CD14-positive monocyte (primary cell): ENCODE measurements around the gene AGXT. TPM values are rescaled to one million over a fixed set of nuclear protein-coding genes. Genes with fewer than 3 reads are reported as not detected.

Experiments used
- DNase-seq, 3 donors: peaks; one replicate each; pipeline ENCODE4 v3.0.0-alpha.2; 2011 to 2022
- H2AFZ ChIP-seq: 2 replicates; pipeline ENCODE4 v1.6.0; 2012; ENCODE audit warnings: mild to moderate bottlenecking, low read depth, low read length, inconsistent platforms; ENCODE audit not compliant: insufficient read depth, poor library complexity, severe bottlenecking
- H3K27ac ChIP-seq, 2 donors: 1 replicate in 1 of 2; 2 replicates in 1 of 2; pipeline ENCODE4 v1.5.1; 2012 to 2013; ENCODE audit warnings: low read length in 2 of 2, control low read depth in 1 of 2, inconsistent platforms in 1 of 2, low read depth in 1 of 2, mild to moderate bottlenecking in 1 of 2
- H3K27me3 ChIP-seq, 2 donors: one replicate each; pipeline versions ENCODE4 v1.6.0 to v1.6.1; 2011 to 2013; ENCODE audit warnings: low read length in 2 of 2; ENCODE audit not compliant: control insufficient read depth in 2 of 2, insufficient read depth in 2 of 2
- H3K36me3 ChIP-seq, 2 donors: replicated peaks in 1 of 2; 1 replicate in 1 of 2; 2 replicates in 1 of 2; pipeline versions ENCODE4 v1.5.1 to v1.6.1; 2012 to 2013; ENCODE audit warnings: low read length in 2 of 2, control low read depth in 1 of 2, inconsistent platforms in 1 of 2, mild to moderate bottlenecking in 1 of 2; ENCODE audit not compliant: insufficient read depth in 2 of 2, control insufficient read depth in 1 of 2
- H3K4me1 ChIP-seq, 2 donors: 1 replicate in 1 of 2; 2 replicates in 1 of 2; pipeline versions ENCODE4 v1.5.1 to v1.6.1; 2012 to 2013; ENCODE audit warnings: low read length in 2 of 2, control low read depth in 1 of 2, inconsistent platforms in 1 of 2, mild to moderate bottlenecking in 1 of 2, moderate library complexity in 1 of 2; ENCODE audit not compliant: insufficient read depth in 2 of 2, control insufficient read depth in 1 of 2
- H3K4me2 ChIP-seq: replicated peaks from 2 replicates; pipeline ENCODE3; 2012; ENCODE audit warnings: low read length, moderate library complexity, mild to moderate bottlenecking; ENCODE audit not compliant: poor library complexity, severe bottlenecking; ENCODE audit errors: extremely low read depth
- H3K4me3 ChIP-seq, 3 experiments: fragments of 200-600 bp in 1 of 3; sonication (generic) in 1 of 3; replicated peaks in 1 of 3; 1 replicate in 2 of 3; 2 replicates in 1 of 3; pipeline ENCODE4 v1.5.1; 2011 to 2013; ENCODE audit warnings: low read length in 3 of 3, mild to moderate bottlenecking in 3 of 3, control low read depth in 2 of 3, low read depth in 2 of 3, inconsistent platforms in 1 of 3, moderate library complexity in 1 of 3
- H3K79me2 ChIP-seq: 2 replicates; pipeline ENCODE4 v1.6.0; 2012; ENCODE audit warnings: mild to moderate bottlenecking, control low read depth, inconsistent platforms, low read length, moderate library complexity; ENCODE audit not compliant: insufficient read depth
- H3K9ac ChIP-seq: 2 replicates; pipeline ENCODE4 v1.6.0; 2017; ENCODE audit warnings: low read length, mild to moderate bottlenecking; ENCODE audit not compliant: insufficient read depth, poor library complexity, severe bottlenecking
- H3K9me3 ChIP-seq, 2 donors: replicated peaks in 1 of 2; 1 replicate in 1 of 2; 2 replicates in 1 of 2; pipeline versions ENCODE4 v1.5.1 to v1.6.1; 2012 to 2013; ENCODE audit warnings: low read length in 2 of 2, control low read depth in 1 of 2; ENCODE audit not compliant: control insufficient read depth in 1 of 2, insufficient read depth in 1 of 2
- H4K20me1 ChIP-seq: 2 replicates; pipeline ENCODE4 v1.6.0; 2012; ENCODE audit warnings: mild to moderate bottlenecking, low read length, control low read depth, moderate library complexity; ENCODE audit not compliant: insufficient read depth
- H3K27ac Mint-ChIP-seq, 7 donors: one replicate each; pipeline ENCODE4 v1.8.0; 2020; ENCODE audit warnings: mild to moderate bottlenecking in 7 of 7, mixed read lengths in 7 of 7, moderate library complexity in 6 of 7, inconsistent platforms in 2 of 7
- H3K27me3 Mint-ChIP-seq, 3 donors: one replicate each; pipeline ENCODE4 v1.8.0; 2021 to 2022; ENCODE audit warnings: low read depth in 3 of 3, mild to moderate bottlenecking in 3 of 3, mixed read lengths in 3 of 3, moderate library complexity in 3 of 3, inconsistent platforms in 1 of 3
- H3K36me3 Mint-ChIP-seq, 2 donors: one replicate each; pipeline ENCODE4 v1.8.0; 2020; ENCODE audit warnings: mixed read lengths in 2 of 2, inconsistent platforms in 1 of 2, mild to moderate bottlenecking in 1 of 2
- H3K4me1 Mint-ChIP-seq: one replicate; pipeline ENCODE4 v1.8.0; 2020; ENCODE audit warnings: mild to moderate bottlenecking, mixed read lengths
- H3K4me3 Mint-ChIP-seq, 2 donors: one replicate each; pipeline ENCODE4 v1.8.0; 2020; ENCODE audit warnings: mild to moderate bottlenecking in 2 of 2, mixed read lengths in 2 of 2, moderate library complexity in 1 of 2
- H3K9me3 Mint-ChIP-seq, 7 donors: one replicate each; pipeline ENCODE4 v1.8.0; 2020 to 2022; ENCODE audit warnings: mixed read lengths in 7 of 7, mild to moderate bottlenecking in 6 of 7, moderate library complexity in 6 of 7, inconsistent platforms in 2 of 7
- WGBS: methylation state at CpG from one replicate; pipeline ENCODE4 v1.1.5; 2013; ENCODE audit warnings: missing lambda C conversion rate; ENCODE audit not compliant: insufficient coverage; 5-methylcytosine and 5-hydroxymethylcytosine counted together
- intact Hi-C, 2 donors: fragments of 100-400 bp; cut with micrococcal nuclease; formaldehyde crosslinking; loops; one replicate each; pipeline versions ENCODE4 v1.15.0 to v1.15.1; 2023
- polyA plus RNA-seq, 3 donors: library from polyadenylated mRNA; depleted of rRNA in 1 of 3; unstranded in 2 of 3; stranded (reverse) in 1 of 3; fragments of 300-500 nt in 2 of 3; fragments of >200 nt in 1 of 3; fragmentation: Illumina TruSeq in 2 of 3; gene quantifications; 1 replicate in 2 of 3; 2 replicates in 1 of 3; pipeline ENCODE4 v1.2.3, GENCODE V29; 2012 to 2021
- TF ChIP-seq, protein P1 (sequence below): fragments of 200-600 bp; IDR thresholded peaks from one replicate; pipeline ENCODE4 v1.8.0; 2022; ENCODE audit warnings: antibody characterized with exemption, mild to moderate bottlenecking

The AGXT gene
- polyA plus RNA-seq, 3 donors = not detected

DNA sequence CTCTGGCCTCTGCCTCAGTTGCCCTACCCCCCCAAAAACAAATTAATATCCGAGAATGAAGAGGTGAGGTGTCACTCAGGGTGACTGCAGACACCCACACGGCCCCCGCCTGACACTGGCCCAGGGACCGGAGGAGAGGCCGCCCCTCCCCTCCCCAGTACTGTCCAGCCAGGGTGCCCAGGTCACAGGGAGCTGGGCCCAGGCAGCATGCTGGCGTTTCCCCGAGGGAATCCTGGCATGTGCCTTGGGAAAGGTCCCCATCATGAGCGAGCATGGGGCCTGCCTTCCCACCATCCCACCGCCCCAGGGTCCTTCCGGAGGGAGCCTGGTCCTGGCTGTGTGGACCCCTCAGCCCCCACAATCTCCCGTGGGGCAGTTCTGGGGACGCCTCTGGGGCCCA lies 24.3 kb downstream of the AGXT start:
- no peaks in the 10 kb centered on the region for H3K4me1 ChIP-seq
- Mint-ChIP-seq H3K4me3 (no peak overlapping the region), H3K27ac (no peak overlapping the region), H3K4me1 (no peaks in the 10 kb centered on the region), H3K9me3 (no peaks in the 10 kb centered on the region), H3K36me3 (no peaks in the 10 kb centered on the region), H3K27me3 (peaks cover 0 to 5% (median 3%) of the 10 kb centered on the region in 3 donors)
- WGBS = 92% methylated on average over 10 of the region's 12 CpGs
- no peak for DNase-seq
- H3K4me3 ChIP-seq = no peak overlapping the region
- H3K27ac ChIP-seq = no peak overlapping the region
- H4K20me1 ChIP-seq = no peaks in the 10 kb centered on the region
- TF ChIP-seq, protein P1, sequence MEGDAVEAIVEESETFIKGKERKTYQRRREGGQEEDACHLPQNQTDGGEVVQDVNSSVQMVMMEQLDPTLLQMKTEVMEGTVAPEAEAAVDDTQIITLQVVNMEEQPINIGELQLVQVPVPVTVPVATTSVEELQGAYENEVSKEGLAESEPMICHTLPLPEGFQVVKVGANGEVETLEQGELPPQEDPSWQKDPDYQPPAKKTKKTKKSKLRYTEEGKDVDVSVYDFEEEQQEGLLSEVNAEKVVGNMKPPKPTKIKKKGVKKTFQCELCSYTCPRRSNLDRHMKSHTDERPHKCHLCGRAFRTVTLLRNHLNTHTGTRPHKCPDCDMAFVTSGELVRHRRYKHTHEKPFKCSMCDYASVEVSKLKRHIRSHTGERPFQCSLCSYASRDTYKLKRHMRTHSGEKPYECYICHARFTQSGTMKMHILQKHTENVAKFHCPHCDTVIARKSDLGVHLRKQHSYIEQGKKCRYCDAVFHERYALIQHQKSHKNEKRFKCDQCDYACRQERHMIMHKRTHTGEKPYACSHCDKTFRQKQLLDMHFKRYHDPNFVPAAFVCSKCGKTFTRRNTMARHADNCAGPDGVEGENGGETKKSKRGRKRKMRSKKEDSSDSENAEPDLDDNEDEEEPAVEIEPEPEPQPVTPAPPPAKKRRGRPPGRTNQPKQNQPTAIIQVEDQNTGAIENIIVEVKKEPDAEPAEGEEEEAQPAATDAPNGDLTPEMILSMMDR = no peak
- H3K36me3 ChIP-seq = no peaks in the 10 kb centered on the region
- H3K27me3 ChIP-seq = no peaks in the 10 kb centered on the region
- H2AFZ ChIP-seq = no peak overlapping the region
- intact Hi-C loops = no loop called here
- H3K9me3 ChIP-seq = no peaks in the 10 kb centered on the region
- H3K79me2 ChIP-seq = no peaks in the 10 kb centered on the region
- no peak overlapping the region for H3K9ac ChIP-seq
- H3K4me2 ChIP-seq = no peak overlapping the region

DNA sequence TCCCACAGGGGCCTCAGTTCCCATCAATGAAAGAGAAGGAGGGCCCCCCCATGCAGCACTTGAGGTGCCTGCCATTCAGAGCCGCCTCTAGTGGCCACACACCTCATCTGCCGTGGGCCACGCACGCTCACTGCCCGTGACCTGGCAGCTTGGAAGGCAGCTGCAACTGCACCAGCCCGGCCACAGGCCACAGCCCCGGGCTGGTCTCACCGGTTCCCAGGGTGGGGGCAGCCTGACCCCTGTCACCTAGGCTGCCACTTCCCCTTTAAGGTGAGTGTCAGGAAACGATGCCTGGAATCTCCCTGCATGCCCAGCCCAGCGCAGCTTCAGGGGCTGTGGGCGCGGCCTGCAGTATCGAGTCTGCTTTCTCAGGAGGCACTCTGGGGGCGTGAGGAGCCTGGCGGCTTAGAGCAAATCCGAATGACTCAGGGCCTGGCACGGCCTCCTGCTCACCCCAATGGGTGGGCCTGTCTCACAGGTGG lies 24.8 kb downstream of the AGXT start:
- 73% methylated on average over 15 of the region's 17 CpGs for WGBS

More for the DNA sequence above, 24.8 kb downstream of the AGXT start:
- Histone ChIP-seq H3K36me3 (no peaks in the 10 kb centered on the region), H2AFZ (no peak overlapping the region), H3K9me3 (no peaks in the 10 kb centered on the region), H4K20me1 (no peaks in the 10 kb centered on the region), H3K4me3 (no peak overlapping the region), H3K4me2 (no peak overlapping the region), H3K79me2 (no peaks in the 10 kb centered on the region), H3K27ac (no peak overlapping the region), H3K27me3 (no peaks in the 10 kb centered on the region), H3K9ac (no peak overlapping the region), H3K4me1 (no peaks in the 10 kb centered on the region)
- Mint-ChIP-seq H3K4me3 (no peak overlapping the region), H3K9me3 (no peaks in the 10 kb centered on the region), H3K36me3 (no peaks in the 10 kb centered on the region), H3K27me3 (peaks cover 0 to 5% (median 3%) of the 10 kb centered on the region in 3 donors), H3K27ac (no peak overlapping the region), H3K4me1 (no peaks in the 10 kb centered on the region)
- TF ChIP-seq, protein P1 = no peak
- intact Hi-C loops = no loop called here
- DNase-seq = no peak
